Measurements from ENCODE around the gene KLHL25.

GRCh38 chr15:85826756-85827515 lies 32.2 kb upstream of the KLHL25 start:
- no peak for TF ChIP-seq EZH2 (IDR thresholded peaks at IDR 0.05; ENCODE audit: insufficient read depth, poor library complexity, severe bottlenecking)
- TF ChIP-seq EZH2phosphoT487 (IDR thresholded peaks at IDR 0.05; ENCODE audit: insufficient read depth, low read depth): no peak
